OCI-LY1 (cell line): ENCODE data around the gene VMAC.

ENCODE experiments used
- H2AFZ ChIP-seq: fragments of 200-600 bp; sonication (generic), shearing (Covaris generic); 2 replicates; pipeline ENCODE4 v1.6.0; 2014; ENCODE audit warnings: antibody characterized with exemption, mild to moderate bottlenecking, low read length
- H3F3A ChIP-seq: fragments of 200-600 bp; sonication (generic), shearing (Covaris generic); 2 replicates; pipeline ENCODE4 v1.6.0; 2014; ENCODE audit warnings: mild to moderate bottlenecking, antibody characterized with exemption, low read length, moderate library complexity; ENCODE audit not compliant: insufficient read depth
- H3K27ac ChIP-seq: fragments of 200-600 bp; sonication (generic); 2 replicates; pipeline ENCODE4 v1.5.1; 2014; ENCODE audit warnings: low read length, mixed run types, mild to moderate bottlenecking, low read depth; ENCODE audit not compliant: poor library complexity, severe bottlenecking
- H3K27me3 ChIP-seq: fragments of 200-600 bp; sonication (generic); 2 replicates; pipeline ENCODE4 v1.6.0; 2014; ENCODE audit warnings: antibody characterized with exemption, mild to moderate bottlenecking, low read length, moderate library complexity; ENCODE audit not compliant: insufficient read depth
- H3K36me3 ChIP-seq: fragments of 200-600 bp; sonication (generic); 2 replicates; pipeline ENCODE4 v1.6.1; 2014; ENCODE audit warnings: mild to moderate bottlenecking, antibody characterized with exemption, low read length, moderate library complexity, mixed read lengths; ENCODE audit not compliant: insufficient read depth
- H3K4me1 ChIP-seq: fragments of 200-600 bp; sonication (generic); 2 replicates; pipeline ENCODE4 v1.5.1; 2014; ENCODE audit warnings: mild to moderate bottlenecking, low read length, moderate library complexity; ENCODE audit not compliant: insufficient read depth, severe bottlenecking
- H3K4me2 ChIP-seq: fragments of 200-600 bp; sonication (generic), shearing (Covaris generic); 2 replicates; pipeline ENCODE4 v1.6.1; 2014; ENCODE audit warnings: low read length
- H3K4me3 ChIP-seq: fragments of 200-600 bp; sonication (generic); 2 replicates; pipeline ENCODE4 v1.5.1; 2014; ENCODE audit warnings: low read length, low read depth, mild to moderate bottlenecking, mixed read lengths; ENCODE audit not compliant: poor library complexity, severe bottlenecking
- H3K79me2 ChIP-seq: fragments of 200-600 bp; shearing (Covaris generic); 2 replicates; pipeline ENCODE4 v1.6.1; 2016; ENCODE audit warnings: mixed run types, low read length, mixed read lengths; ENCODE audit not compliant: insufficient read depth
- H3K9ac ChIP-seq: fragments of 200-600 bp; sonication (generic), shearing (Covaris generic); 2 replicates; pipeline ENCODE4 v1.6.1; 2014; ENCODE audit warnings: mild to moderate bottlenecking, low read length, mixed read lengths
- H3K9me2 ChIP-seq: fragments of 200-600 bp; sonication (generic), shearing (Covaris generic); 2 replicates; pipeline ENCODE4 v1.6.1; 2014; ENCODE audit warnings: low read depth, mild to moderate bottlenecking, low read length, mixed read lengths
- H3K9me3 ChIP-seq: fragments of 200-600 bp; shearing (Covaris generic); 2 replicates; pipeline ENCODE4 v1.6.1; 2014; ENCODE audit warnings: low read length, mixed read lengths
- H4K20me1 ChIP-seq: fragments of 200-600 bp; sonication (generic), shearing (Covaris generic); 2 replicates; pipeline ENCODE4 v1.6.0; 2016; ENCODE audit warnings: mild to moderate bottlenecking, low read length; ENCODE audit not compliant: insufficient read depth
- CTCF ChIP-seq: fragments of 200-600 bp; sonication (generic), shearing (Covaris generic); IDR thresholded peaks from 2 replicates; pipeline ENCODE4 v1.5.1; 2017; ENCODE audit warnings: mild to moderate bottlenecking, antibody characterized with exemption, low read length, moderate library complexity, mixed read lengths
- EZH2 ChIP-seq: fragments of 200-600 bp; sonication (generic), shearing (Covaris generic); IDR thresholded peaks from 2 replicates; pipeline ENCODE4 v1.8.0; 2017; ENCODE audit warnings: borderline replicate concordance, mixed run types, mild to moderate bottlenecking, antibody characterized with exemption, low read length, moderate library complexity, mixed read lengths

The VMAC gene

GRCh38 chr19:5933391-5934068 lies 28.9 kb downstream of the VMAC start:
- no peaks in the 10 kb centered on the region for H3K4me1 ChIP-seq
- H2AFZ ChIP-seq: no peak overlapping the region
- no peaks in the 10 kb centered on the region for H4K20me1 ChIP-seq
- no peak overlapping the region for H3K9ac ChIP-seq
- no peaks in the 10 kb centered on the region for H3K9me3 ChIP-seq
- no peaks in the 10 kb centered on the region for H3K79me2 ChIP-seq
- H3F3A ChIP-seq: no peaks in the 10 kb centered on the region
- no peak for TF ChIP-seq EZH2
- TF ChIP-seq CTCF: no peak
- peaks cover 81% of the 10 kb centered on the region for H3K36me3 ChIP-seq
- H3K27ac ChIP-seq: no peak overlapping the region
- H3K4me2 ChIP-seq: no peak overlapping the region
- no peak overlapping the region for H3K4me3 ChIP-seq
- no peaks in the 10 kb centered on the region for H3K9me2 ChIP-seq
- H3K27me3 ChIP-seq: no peaks in the 10 kb centered on the region

- no peaks in the 10 kb centered on the region for H3K9me2 ChIP-seq
- H2AFZ ChIP-seq: no peak overlapping the region
- H3K9ac ChIP-seq: no peak overlapping the region
- no peak overlapping the region for H3K4me3 ChIP-seq
- H3K27ac ChIP-seq: no peak overlapping the region
- H3K9me3 ChIP-seq: no peaks in the 10 kb centered on the region
- no peaks in the 10 kb centered on the region for H3K4me1 ChIP-seq
- H3K27me3 ChIP-seq: no peaks in the 10 kb centered on the region
- H3K79me2 ChIP-seq: no peaks in the 10 kb centered on the region
- no peaks in the 10 kb centered on the region for H3F3A ChIP-seq
- no peak overlapping the region for H3K4me2 ChIP-seq
- TF ChIP-seq EZH2 (no peak), CTCF (no peak)
- H4K20me1 ChIP-seq: no peaks in the 10 kb centered on the region
- peaks cover 78% of the 10 kb centered on the region for H3K36me3 ChIP-seq
These were observed 29.4 kb downstream of the VMAC start for GRCh38 chr19:5934069-5934401.

GRCh38 chr19:5934774-5935472 lies 30.3 kb downstream of the VMAC start:
- H4K20me1 ChIP-seq: no peaks in the 10 kb centered on the region
- no peak overlapping the region for H3K4me2 ChIP-seq
- peaks cover 77% of the 10 kb centered on the region for H3K36me3 ChIP-seq
- no peaks in the 10 kb centered on the region for H3F3A ChIP-seq
- no peaks in the 10 kb centered on the region for H3K79me2 ChIP-seq
- no peak for TF ChIP-seq CTCF
- TF ChIP-seq EZH2: no peak
- no peak overlapping the region for H3K9ac ChIP-seq
- H3K27ac ChIP-seq: no peak overlapping the region
- no peak overlapping the region for H3K4me3 ChIP-seq
- no peaks in the 10 kb centered on the region for H3K27me3 ChIP-seq
- no peaks in the 10 kb centered on the region for H3K4me1 ChIP-seq
- no peaks in the 10 kb centered on the region for H3K9me3 ChIP-seq
- H3K9me2 ChIP-seq: no peaks in the 10 kb centered on the region
- no peak overlapping the region for H2AFZ ChIP-seq
